NCI-H2227 treated with DMSO at 0.1 percent for 48 hours (cell line): Measurements from ENCODE around the gene RAB43.
A peak's percentile ranks its signal among the peaks of the same experiment; 100 is the strongest.
"Not testable (repeated sequence)": the region's sequence is repeated elsewhere in the genome, so short reads cannot be mapped to it uniquely, and the experiment has no call there.

ENCODE experiments used
- DNase-seq: peaks from one replicate; lab custom pipeline; 2025; lab: John Stamatoyannopoulos, UW

Gene RAB43

DNA sequence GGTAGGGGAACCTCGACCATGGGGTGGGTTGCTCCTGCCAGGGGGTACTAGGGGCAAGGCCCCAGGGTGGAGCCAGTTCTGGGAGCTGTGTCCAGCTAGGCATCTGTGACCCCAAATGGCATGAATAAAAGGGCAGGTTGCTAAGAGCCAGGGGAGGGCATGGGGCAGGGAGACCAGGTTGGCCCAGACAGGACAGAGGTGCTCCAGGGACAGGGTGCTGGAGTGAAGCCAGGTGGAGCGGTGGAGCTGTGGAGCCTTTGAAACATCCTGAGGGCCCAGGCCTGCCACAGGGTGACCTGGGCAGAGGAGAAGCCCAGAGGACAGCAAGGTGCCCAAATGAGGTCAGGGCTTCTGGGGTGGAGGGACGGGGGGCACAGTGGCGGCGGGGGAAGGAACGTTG, 33.3 kb downstream of the RAB43 start:
- DNase-seq = not testable (repeated sequence)

- DNase-seq = not testable (repeated sequence)
Measured at GRCh38 chr3:129087904-129088303, 33.7 kb downstream of the RAB43 start.

GRCh38 chr3:129087138-129087702, 34.4 kb downstream of the RAB43 start:
- DNase-seq = no peak

DNA sequence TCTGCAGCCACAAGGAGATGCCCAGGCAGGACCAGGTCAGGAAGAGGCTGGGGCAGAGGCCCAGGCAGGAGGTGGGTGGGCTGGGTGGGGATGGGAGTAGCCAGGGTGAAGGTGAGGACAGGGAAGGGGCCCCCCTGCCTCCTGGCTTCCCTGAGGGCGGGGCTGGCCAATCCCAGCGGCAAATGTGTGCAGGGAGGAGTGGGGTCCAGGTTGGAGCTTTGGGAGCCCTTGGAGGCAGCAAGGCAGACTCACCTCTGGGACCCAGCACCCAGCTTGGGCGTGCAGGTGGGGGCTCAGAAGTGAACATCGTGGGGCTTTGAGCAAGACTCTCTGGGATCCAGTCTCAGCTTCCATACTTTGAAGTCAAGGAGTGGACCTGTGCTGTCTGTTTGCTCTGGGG, 35.8 kb downstream of the RAB43 start:
- DNase-seq = no peak

DNA sequence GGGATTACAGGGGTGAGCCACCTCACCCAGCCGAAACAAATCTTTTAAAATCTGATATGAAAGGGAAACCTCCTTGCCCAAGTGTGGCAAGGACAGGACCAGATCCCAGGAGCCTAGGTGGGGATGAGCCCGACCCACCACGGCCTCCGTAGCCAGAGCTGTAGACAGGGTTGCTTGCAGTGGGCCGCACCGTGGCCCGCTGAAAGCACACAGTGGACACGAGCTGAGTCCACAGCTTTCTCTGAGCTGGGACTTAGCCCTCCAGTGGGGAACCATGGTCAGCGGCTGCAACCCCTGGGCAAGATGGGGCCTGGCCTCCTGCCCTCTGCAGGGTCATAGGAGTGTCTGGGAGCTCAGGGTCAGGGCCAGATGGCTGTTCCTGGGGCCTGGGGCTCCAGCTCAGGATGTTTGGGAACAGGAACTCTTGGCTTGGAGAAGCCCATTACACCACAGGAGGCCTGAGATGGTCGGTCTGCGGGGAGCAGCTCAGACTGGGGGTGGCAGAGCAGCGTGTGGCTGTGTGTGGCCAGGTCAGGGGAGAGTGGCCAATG, 36.4 kb downstream of the RAB43 start:
- no peak for DNase-seq

DNA sequence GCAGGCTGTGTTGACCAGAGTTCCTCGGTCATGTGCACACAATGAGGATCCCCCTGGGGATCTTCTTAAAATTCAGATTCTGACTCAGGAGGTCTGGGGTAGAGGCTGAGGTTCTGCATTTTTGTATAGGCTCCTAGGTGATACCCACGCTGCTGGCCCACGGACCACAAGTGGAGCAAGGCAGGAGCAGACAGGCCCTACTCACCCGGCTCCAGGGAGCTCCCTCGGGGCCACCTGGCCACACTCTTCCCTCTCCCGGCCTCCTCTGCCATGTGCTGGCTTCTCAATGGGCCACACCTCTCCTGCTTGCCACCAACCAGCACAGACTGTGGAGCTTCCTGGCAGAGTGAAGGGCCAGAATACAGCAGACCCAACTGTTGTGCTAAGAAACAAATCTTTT, 37.1 kb downstream of the RAB43 start:
- no peak for DNase-seq

DNA sequence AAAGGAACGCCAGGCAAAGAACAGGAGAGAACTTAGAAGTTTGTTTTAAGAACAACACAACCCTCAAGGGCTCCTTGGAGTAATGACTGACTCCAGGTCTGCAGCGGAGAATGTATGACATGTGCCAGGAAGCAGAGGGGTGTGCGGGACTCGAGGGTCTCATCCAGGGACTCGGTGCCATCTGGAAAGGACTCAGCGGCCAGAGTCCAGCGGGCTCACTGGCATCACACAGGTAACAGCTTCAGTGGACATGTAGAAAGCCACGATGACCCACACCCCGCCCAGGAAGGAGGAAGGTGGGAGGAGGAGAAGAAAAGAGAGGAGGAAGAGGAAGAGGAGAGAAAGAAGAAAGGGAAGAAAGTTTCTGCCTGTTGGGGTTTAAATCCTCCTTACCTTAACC, 39.6 kb downstream of the RAB43 start:
- DNase-seq = no peak

DNA sequence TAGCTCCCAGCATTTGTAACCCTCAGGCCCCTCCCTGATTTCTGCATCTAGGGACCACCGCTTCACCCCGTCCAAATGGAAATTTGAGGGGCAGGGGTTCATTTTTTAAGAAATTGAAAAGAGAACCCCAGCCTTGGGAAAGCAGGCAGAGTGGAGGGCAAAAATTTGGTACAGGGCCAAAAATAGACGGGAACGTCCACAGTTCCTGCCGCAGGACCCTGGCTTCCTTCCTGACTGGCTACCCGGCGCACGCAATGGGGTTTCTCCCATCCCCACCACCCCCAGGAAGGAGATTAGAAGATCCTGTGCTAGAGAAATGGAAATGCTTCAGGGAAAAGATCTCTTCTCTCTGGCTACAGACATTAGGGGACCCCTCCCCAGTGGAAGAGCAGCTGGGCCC, 40.1 kb downstream of the RAB43 start:
- DNase-seq = no peak

- DNase-seq = no peak
Measured at GRCh38 chr3:129078510-129078909, 43.1 kb downstream of the RAB43 start.

- no peak for DNase-seq
Measured at GRCh38 chr3:129077222-129077621, 44.4 kb downstream of the RAB43 start.

DNA sequence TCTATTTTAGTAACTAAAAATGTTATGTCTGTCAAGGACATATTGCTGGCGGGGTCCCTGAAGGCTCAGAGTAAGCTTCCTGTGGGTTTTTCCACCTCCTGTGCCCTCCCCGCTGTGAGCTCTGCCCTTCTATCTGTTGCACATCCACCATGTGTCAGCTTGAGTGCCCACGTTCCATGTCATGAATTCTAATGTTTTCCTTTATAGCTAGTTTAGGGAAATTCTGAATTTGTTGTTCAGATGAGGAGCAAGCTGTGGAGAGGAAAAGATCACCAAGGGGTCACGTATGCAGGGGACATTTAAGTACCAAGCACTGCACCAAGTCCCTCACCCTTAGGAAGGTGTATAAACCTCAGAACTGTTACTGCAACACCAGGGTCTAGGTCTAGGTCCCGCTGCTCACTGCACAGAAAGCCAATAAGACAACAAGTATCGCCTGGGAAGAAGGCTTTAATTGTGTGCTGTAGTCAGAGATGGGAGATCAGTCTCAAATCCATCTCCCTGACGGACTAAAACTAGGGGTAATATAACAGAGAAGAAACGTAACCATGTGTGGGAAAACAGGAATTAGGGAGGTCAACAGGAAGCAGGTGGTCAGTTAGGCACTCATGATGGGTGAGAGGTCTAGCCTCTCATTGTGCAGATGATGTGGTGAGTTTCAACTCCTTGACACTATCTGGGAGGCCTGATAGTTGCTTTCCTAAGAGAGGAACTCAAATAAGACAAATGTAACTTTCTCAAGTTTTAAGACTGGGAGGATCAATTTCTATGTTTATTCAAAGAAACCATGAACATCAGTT, 51.3 kb downstream of the RAB43 start:
- no peak for DNase-seq

DNA sequence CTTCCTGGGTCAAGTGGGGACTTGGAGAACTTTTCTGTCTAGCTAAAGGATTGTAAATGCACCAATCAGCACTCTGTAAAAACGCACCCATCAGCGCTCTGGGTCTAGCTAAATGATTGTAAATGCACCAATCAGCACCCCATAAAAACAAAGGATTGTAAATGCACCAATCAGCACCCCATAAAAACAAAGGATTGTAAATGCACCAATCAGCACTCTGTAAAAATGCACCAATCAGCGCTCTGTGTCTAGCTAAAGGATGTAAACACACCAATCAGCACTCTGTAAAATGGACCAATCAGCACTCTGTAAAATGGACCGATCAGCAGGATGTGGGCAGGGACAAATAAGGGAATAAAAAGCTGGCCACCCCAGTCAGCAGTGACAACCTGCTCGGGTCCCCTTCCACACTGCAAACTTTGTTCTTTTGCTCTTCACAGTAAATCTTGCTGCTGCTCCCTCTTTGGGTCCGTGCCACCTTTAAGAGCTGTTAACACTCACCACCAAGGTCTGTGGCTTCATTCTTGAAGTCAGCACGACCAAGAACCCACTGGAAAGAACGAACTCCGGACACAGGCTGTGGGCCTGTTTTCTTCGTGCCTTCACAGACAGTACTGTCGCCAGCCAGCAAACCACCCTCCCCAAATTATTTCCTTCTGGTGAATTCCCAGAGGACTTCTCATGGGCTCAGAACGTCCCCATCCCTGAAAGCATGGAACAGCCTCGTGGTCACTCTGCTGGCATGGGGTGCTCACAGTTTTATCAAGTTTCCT, 52.1 kb downstream of the RAB43 start:
- DNase-seq = not testable (repeated sequence)

GRCh38 chr3:129068291-129068886, 53.2 kb downstream of the RAB43 start:
- peak; percentile 23 for DNase-seq

- DNase-seq = not testable (repeated sequence)
Measured at GRCh38 chr3:129067719-129068118, 53.9 kb downstream of the RAB43 start.

- no peak for DNase-seq
Measured at GRCh38 chr3:129065720-129066073, 55.9 kb downstream of the RAB43 start.

GRCh38 chr3:129065016-129065719, 56.4 kb downstream of the RAB43 start:
- DNase-seq = no peak

GRCh38 chr3:129063841-129064482, 57.6 kb downstream of the RAB43 start:
- no peak for DNase-seq

DNA sequence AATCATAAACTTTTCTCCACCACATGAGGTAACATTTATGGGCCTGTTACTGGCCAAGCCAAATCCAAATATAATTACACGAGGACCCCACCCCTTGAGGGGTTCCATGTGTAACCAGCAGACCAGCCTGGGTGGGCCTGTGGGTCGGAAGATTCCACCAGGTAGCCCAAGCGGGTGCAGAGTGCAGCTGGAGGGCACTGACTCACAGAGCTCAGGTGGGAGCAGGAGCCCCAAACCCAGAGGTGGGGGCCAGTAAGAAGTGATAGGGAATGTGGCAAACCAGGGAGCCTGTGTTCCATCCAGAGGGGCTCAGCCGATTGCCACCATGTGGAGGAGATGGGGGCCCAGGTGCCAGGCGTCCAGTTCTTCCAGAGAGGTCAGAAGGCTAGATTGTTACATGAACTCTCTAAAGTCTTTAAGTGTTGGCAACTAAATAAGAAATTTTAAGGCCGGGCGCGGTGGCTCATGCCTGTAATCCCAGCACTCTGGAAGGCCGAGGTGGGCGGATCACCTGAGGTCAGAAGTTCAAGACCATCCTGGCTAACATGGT, 58.4 kb downstream of the RAB43 start:
- DNase-seq = no peak

DNA sequence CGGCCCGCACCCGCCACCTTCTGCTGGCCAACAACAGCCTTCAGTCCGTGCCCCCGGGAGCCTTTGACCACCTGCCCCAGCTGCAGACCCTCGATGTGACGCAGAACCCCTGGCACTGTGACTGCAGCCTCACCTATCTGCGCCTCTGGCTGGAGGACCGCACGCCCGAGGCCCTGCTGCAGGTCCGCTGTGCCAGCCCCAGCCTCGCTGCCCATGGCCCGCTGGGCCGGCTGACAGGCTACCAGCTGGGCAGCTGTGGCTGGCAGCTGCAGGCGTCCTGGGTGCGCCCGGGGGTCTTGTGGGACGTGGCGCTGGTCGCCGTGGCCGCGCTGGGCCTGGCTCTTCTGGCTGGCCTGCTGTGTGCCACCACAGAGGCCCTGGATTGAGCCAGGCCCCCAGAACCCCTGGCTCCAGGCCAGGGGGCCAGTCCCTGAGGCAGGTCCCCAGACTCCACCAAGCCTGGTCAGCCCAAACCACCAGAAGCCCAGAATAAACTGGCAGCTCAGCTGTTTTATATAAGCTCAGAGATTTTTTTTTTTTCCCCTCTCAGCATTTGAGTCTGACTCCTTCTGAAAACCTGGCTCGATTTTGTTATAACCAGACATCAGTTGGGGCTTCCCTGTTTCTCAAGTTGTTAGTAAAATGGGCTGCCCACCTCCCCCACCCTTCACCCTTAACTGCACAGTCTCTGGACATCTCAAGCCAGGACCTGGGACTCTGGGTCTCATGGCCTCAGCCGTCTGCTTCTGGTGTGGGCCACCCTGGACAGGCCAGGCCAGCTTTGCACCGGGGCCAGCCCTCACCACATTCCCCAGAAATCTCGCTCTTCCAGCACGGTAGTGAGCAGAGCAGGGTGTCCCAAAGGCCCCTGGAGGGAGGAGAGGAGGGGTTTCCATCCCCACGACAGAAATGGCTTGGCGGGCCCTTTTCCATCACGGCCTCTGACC, 59.4 kb downstream of the RAB43 start:
- DNase-seq = no peak
